ENCODE data around the gene SORL1. TPM values are rescaled to one million over a fixed set of nuclear protein-coding genes. Genes with fewer than 3 reads are reported as not detected.

The SORL1 gene
- total RNA-seq, 1 experiment from 2014 or later: 68.3 TPM

DNA sequence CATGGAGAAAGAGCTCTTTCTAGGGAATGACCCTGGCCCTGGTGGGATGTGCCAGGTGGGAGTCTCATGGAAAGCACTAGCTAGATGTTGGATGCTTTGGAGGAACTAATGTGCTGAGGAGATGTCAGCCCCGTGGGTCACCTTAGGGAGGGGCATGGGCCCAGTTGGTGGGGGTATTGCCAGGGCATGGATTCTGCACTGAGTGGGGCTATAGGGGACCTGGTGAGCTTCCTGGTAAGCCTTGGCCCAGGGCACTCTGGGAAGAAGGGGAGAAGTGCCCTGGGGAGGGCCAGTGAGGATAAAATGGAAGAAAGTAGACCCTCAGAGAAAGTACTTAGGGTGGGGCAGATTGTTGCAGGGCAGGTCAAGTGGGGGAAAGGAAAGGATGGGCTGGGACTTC lies 65.9 kb downstream of the SORL1 start:
- no CpG with 5 or more reads among the region's 1 CpG for WGBS (ENCODE audit: extremely low coverage, insufficient read length, low lambda C conversion rate)
- TF ChIP-seq, protein P1, sequence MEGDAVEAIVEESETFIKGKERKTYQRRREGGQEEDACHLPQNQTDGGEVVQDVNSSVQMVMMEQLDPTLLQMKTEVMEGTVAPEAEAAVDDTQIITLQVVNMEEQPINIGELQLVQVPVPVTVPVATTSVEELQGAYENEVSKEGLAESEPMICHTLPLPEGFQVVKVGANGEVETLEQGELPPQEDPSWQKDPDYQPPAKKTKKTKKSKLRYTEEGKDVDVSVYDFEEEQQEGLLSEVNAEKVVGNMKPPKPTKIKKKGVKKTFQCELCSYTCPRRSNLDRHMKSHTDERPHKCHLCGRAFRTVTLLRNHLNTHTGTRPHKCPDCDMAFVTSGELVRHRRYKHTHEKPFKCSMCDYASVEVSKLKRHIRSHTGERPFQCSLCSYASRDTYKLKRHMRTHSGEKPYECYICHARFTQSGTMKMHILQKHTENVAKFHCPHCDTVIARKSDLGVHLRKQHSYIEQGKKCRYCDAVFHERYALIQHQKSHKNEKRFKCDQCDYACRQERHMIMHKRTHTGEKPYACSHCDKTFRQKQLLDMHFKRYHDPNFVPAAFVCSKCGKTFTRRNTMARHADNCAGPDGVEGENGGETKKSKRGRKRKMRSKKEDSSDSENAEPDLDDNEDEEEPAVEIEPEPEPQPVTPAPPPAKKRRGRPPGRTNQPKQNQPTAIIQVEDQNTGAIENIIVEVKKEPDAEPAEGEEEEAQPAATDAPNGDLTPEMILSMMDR (conservative IDR thresholded peaks at IDR 0.05): no peak

More for the DNA sequence above, 65.9 kb downstream of the SORL1 start:
- no peak overlapping the region for H3K4ac ChIP-seq (ENCODE audit: low read depth, low read length)
- no peaks in the 10 kb centered on the region for H3K79me1 ChIP-seq (ENCODE audit: insufficient read depth, low read depth, low read length, poor library complexity, severe bottlenecking)
- H4K8ac ChIP-seq (replicated peaks; ENCODE audit: insufficient read length, low read depth, low read length): no peak overlapping the region
- no peak overlapping the region for H2BK5ac ChIP-seq (ENCODE audit: insufficient read length, low read length)
- no peak overlapping the region for H4K91ac ChIP-seq (ENCODE audit: insufficient read length, low read depth, low read length)
- Mint-ChIP-seq H3K4me3 (no peak overlapping the region), H3K36me3 (ENCODE audit: insufficient read depth in 1 of 3, low read depth in 3 of 3) (peaks cover 33 to 83% (median 68%) of the 10 kb centered on the region in 3 experiments; a peak in 6 of 7 replicates), H3K27me3 (ENCODE audit: low read depth) (no peaks in the 10 kb centered on the region), H3K4me1 (peaks cover 4 to 8% of the 10 kb centered on the region in 2 experiments; a peak in 3 of 4 replicates), H3K9me3 (no peaks in the 10 kb centered on the region), H3K27ac (peak overlapping the region in 2 of 3 experiments; percentile 12 to 80; a peak in 3 of 7 replicates)
- no peaks in the 10 kb centered on the region for H3K9me3 ChIP-seq (ENCODE audit: control insufficient read depth, low read depth, low read length)
- H2BK12ac ChIP-seq (ENCODE audit: insufficient read length, low read depth, low read length): no peak overlapping the region
- H3T11ph ChIP-seq (ENCODE audit: low read length): no peak overlapping the region
- H3K27me3 ChIP-seq (ENCODE audit: insufficient read depth, low read length): no peaks in the 10 kb centered on the region
- H3K23me2 ChIP-seq (ENCODE audit: insufficient read length, low read depth, low read length, poor library complexity, severe bottlenecking): no peaks in the 10 kb centered on the region
- H3K4me2 ChIP-seq (ENCODE audit: insufficient read depth, insufficient read length, low read length): no peak overlapping the region
- no peak overlapping the region for H2BK15ac ChIP-seq (ENCODE audit: low read depth, low read length)
- no peak overlapping the region for H3K56ac ChIP-seq (ENCODE audit: insufficient read length, low read depth, low read length)
- H2BK20ac ChIP-seq (ENCODE audit: low read depth, low read length, poor library complexity, severe bottlenecking): no peak overlapping the region
- H2BK120ac ChIP-seq (ENCODE audit: low read depth, low read length, poor library complexity, severe bottlenecking): no peak overlapping the region
- no peak overlapping the region for H2AK5ac ChIP-seq (ENCODE audit: insufficient read length, low read length)
- H3K14ac ChIP-seq (ENCODE audit: insufficient read depth, low read length): no peak overlapping the region
- H4K5ac ChIP-seq (ENCODE audit: insufficient read length, low read depth, low read length): no peak overlapping the region
- H3K79me2 ChIP-seq (ENCODE audit: insufficient read depth, low read length): 0 out of 2 replicates have a peak, but pooled peaks cover 2% of the 10 kb centered on the region
- H3K18ac ChIP-seq (ENCODE audit: insufficient read length, low read depth, low read length): no peak overlapping the region
- H4K20me1 ChIP-seq (ENCODE audit: control insufficient read depth, insufficient read depth, insufficient read length): no peaks in the 10 kb centered on the region
- H3K23ac ChIP-seq (ENCODE audit: insufficient read length, low read depth, low read length): no peak overlapping the region
- H2AFZ ChIP-seq (ENCODE audit: low read length): no peak overlapping the region
- DNase-seq: no peak
- no peak overlapping the region for H3K27ac ChIP-seq (ENCODE audit: insufficient read length, low read depth, low read length)
- H3K4me1 ChIP-seq (ENCODE audit: insufficient read depth, low read length): no peaks in the 10 kb centered on the region
- H3K9ac ChIP-seq (ENCODE audit: extremely low read depth, insufficient read length, low read length): no peak overlapping the region

Data from H9 (cell line).